Peyer's patch (tissue), 4 donors: Measurements from ENCODE around the gene WWP2.

Source experiments
- CTCF ChIP-seq, 6 experiments: fragments of 450-650 bp in 4 of 6; fragments of 200-600 bp in 2 of 6; sonication (generic) in 1 of 6; IDR thresholded peaks; one replicate each; pipeline ENCODE4 v1.5.1; 2017 to 2019; ENCODE audit warnings: antibody characterized with exemption in 6 of 6, mild to moderate bottlenecking in 3 of 6, moderate library complexity in 1 of 6
- POLR2A ChIP-seq, 2 donors: fragments of 450-650 bp; IDR thresholded peaks; one replicate each; pipeline ENCODE4 v1.5.1; 2017; ENCODE audit warnings: antibody characterized with exemption in 2 of 2, mild to moderate bottlenecking in 2 of 2, moderate library complexity in 2 of 2

GRCh38 chr16:69935740-69936139 lies 173.6 kb downstream of the WWP2 start:
- TF ChIP-seq CTCF (IDR thresholded peaks at IDR 0.05) = no peak
- TF ChIP-seq POLR2A (IDR thresholded peaks at IDR 0.05) = no peak
